GM12891 (cell line): ENCODE measurements around the gene AVEN.

Source experiments
- DNase-seq: peaks from one replicate; pipeline ENCODE4 v3.0.0; 2011; ENCODE audit warnings: low spot score; ENCODE audit not compliant: insufficient read length
- FAIRE-seq: peaks from 2 replicates; lab custom pipeline; 2011; peaks lifted over from hg19 to GRCh38; lab: Jason Lieb, UNC
- PAX5 ChIP-seq: IDR thresholded peaks from 2 replicates; pipeline ENCODE4 v1.6.1; 2011; ENCODE audit warnings: low read length, moderate library complexity, mild to moderate bottlenecking; ENCODE audit not compliant: insufficient read depth, severe bottlenecking
- POLR2A ChIP-seq: IDR thresholded peaks from 2 replicates; pipeline ENCODE4 v1.6.1; 2011; ENCODE audit warnings: low read depth, low read length, control low read depth
- POLR2AphosphoS5 ChIP-seq: IDR thresholded peaks from 2 replicates; pipeline ENCODE4 v1.6.1; 2011; ENCODE audit warnings: low read depth, low read length, control low read depth
- POU2F2 ChIP-seq: IDR thresholded peaks from 2 replicates; pipeline ENCODE4 v1.6.1; 2011; ENCODE audit warnings: low read depth, mild to moderate bottlenecking, control low read depth, low read length, moderate library complexity
- SPI1 ChIP-seq: IDR thresholded peaks from 2 replicates; pipeline ENCODE4 v1.6.1; 2011; ENCODE audit warnings: low read depth, low read length, control low read depth
- TAF1 ChIP-seq: IDR thresholded peaks from 2 replicates; pipeline ENCODE4 v1.6.1; 2011; ENCODE audit warnings: low read depth, low read length, control low read depth

The AVEN gene

DNA sequence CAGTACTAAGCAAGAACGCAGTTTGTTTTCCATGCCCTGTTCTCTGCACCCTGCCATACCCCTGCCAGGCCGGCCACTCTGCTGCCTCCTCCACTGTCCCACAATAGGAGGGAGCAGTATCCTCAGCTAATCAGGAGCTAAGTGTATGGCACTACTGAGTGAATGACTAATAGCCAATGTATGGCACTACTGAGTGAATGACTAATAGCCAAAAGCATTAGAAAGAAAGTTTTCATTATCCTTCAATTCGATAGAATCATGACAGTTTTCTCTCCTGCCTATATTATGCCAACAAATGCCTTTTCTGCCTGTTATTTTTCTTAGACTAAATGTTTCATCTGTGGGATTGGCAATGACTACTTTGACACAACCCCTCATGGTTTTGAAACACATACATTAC is 178.2 kb downstream of the AVEN start:
- TF ChIP-seq POLR2A (no peak), TAF1 (no peak), SPI1 (no peak), POU2F2 (no peak), PAX5 (no peak), POLR2AphosphoS5 (no peak)
- no peak for DNase-seq

DNA sequence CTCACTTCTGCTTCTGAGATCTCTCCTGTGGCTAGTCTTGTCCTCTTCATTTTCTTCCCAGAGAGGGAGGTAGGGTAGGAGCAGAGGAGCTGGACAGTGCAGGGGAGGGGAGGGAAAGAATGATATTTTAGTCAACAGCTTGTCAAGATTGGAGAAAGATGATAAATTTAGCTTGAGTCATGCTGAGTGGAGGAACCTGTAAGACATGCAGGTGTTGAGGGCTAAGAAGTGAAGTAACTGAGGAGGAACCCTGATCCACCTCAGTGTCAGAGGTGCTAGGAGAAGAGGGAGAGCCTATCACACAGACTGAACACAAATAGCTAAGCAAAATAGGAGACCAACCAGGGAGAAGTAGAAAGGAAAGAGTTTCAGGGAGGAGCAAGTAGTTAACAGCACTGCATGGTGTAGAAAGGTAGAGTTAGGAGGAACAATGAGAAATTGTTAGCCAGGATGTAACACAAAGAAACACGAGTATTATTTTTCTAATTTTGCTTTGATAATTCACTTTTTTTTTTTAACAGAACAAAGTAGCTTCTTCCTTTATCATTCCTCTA is 178.9 kb downstream of the AVEN start:
- FAIRE-seq (no peak), DNase-seq (no peak)
- no peak for TF ChIP-seq POLR2AphosphoS5
- TF ChIP-seq PAX5: no peak
- TF ChIP-seq POU2F2: no peak
- TF ChIP-seq SPI1: no peak
- no peak for TF ChIP-seq POLR2A
- no peak for TF ChIP-seq TAF1

More for the DNA sequence above, 178.2 kb downstream of the AVEN start:
- FAIRE-seq: no peak

DNA sequence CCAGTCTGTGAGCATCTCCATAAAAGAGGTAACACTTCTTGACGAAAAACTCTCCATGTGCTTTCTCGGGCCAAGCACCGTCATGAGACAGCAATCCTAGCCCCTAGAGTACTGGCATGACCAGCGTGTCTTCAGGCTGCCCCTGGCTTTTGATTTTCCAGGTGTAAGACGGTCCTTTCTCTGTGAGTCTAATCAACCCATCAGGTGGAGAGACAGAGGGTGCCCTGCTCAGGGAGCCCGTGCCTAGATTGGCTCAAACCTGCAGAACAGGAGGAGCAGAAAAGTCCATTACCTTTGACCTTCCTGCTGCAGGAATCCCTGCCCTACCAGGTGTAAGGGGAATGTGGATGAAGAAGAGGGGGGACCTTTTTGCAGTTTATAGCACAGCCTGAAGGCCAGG is 180.2 kb downstream of the AVEN start:
- DNase-seq (no peak), FAIRE-seq (no peak)

DNA sequence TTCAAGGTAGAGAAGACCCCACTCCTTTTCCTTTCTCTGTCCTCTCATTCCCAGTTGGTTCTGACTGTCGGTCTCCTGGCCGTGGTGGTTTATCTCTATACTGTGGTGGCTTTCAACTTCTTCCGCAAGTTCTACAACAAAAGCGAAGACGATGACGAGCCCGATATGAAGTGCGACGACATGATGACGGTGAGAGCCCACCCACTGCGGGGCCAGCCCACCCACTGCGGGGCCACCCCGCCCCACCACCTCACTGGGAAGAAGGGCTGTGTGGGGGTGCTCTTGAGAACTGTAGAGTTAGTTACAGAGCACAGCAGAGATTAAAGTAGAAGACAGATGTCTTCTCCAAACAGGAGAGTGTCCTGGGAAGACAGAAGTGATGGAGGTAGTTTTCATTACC is 181.3 kb downstream of the AVEN start:
- TF ChIP-seq PAX5 (no peak), TAF1 (no peak), POLR2A (no peak), POU2F2 (no peak), SPI1 (no peak), POLR2AphosphoS5 (no peak)
- no peak for FAIRE-seq
- no peak for DNase-seq

More for the DNA sequence above, 180.2 kb downstream of the AVEN start:
- TF ChIP-seq PAX5: no peak
- TF ChIP-seq POU2F2: no peak
- no peak for TF ChIP-seq SPI1
- TF ChIP-seq POLR2AphosphoS5: no peak
- TF ChIP-seq POLR2A: no peak

DNA sequence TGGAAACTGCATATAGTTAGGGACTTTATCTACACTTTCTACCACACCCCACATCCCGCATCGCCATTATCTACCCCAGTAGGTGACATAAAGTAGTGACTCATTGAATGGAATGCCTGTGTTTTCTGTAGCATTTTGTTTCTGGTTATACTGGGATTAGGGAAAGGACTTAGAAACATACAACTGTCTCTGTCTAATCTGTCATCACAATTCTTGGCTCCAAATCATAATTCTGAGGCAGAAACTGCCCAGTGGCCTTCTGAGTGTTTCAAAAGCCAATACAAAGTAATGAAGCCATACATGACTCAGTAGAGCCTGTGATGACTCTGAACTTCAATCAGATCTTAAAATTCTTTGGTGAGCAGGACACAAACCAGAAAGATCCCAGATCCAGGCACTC is 186.4 kb downstream of the AVEN start:
- DNase-seq (no peak), FAIRE-seq (no peak)
- TF ChIP-seq POLR2AphosphoS5: no peak
- no peak for TF ChIP-seq SPI1
- TF ChIP-seq POLR2A: no peak
- no peak for TF ChIP-seq PAX5
- no peak for TF ChIP-seq POU2F2
- TF ChIP-seq TAF1: no peak

DNA sequence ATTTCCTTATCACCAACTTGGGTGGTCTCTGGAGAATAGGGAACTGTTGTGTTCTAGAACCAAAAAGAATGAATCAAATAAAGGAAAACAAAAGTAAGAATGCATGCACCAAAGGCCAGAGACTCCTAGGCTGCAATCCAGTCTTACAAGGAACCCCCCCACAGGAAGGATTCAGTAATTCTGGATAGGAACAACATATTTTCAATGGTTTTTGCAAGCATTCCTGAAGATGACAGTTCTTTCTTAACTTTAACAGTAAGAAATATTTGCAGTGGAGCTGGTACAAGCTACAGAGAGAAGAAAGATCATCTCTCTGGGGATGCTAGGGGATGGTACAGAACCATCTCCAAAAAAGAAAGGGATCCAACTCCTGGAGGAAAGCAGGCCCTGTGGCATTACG is 186.9 kb downstream of the AVEN start:
- no peak for TF ChIP-seq SPI1
- TF ChIP-seq TAF1: no peak
- TF ChIP-seq POLR2AphosphoS5: no peak
- no peak for TF ChIP-seq POU2F2
- TF ChIP-seq PAX5: no peak
- no peak for TF ChIP-seq POLR2A
- FAIRE-seq (no peak), DNase-seq (no peak)

DNA sequence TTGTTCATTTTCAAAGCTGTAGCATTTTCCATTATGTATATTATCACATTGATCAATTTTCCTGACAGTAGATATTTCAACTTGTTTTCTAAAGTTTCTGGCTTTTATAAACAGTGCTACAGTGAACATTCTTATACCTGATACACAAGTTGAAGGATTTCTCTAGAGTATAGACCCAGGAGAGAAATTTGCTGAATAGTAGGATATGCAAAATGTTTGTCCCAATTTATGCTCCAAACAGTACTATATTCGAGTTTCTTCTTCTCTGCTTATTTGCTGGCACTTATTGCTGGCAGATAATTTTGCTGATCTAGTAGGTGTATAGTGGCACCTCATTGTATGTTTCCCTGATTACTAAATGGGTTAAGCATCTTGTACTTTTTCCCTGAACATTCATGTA is 187.9 kb downstream of the AVEN start:
- TF ChIP-seq POLR2A (no peak), PAX5 (no peak), TAF1 (no peak), POU2F2 (no peak), SPI1 (no peak), POLR2AphosphoS5 (no peak)
- no peak for FAIRE-seq

DNA sequence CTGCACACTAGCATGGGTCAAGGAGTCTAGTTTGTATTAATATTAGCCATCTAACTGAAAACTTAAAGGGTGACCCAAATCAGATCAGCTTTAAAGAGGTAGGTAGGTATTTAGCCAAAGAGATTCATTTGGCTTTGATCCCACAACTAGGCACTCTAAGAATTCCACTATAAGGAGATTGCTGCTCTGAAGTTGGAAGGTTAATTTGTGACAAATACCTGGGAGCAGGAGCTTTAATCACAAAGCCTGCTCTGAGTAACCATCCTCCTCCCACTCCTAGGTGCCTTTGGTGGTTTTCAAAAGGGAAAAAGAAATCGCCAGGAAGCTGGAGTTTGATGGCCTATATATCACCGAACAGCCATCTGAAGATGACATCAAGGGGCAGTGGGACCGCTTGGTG is 191.0 kb downstream of the AVEN start:
- FAIRE-seq (no peak), DNase-seq (no peak)
- TF ChIP-seq TAF1: no peak
- TF ChIP-seq POLR2AphosphoS5: no peak

More for the DNA sequence above, 187.9 kb downstream of the AVEN start:
- DNase-seq: no peak

DNA sequence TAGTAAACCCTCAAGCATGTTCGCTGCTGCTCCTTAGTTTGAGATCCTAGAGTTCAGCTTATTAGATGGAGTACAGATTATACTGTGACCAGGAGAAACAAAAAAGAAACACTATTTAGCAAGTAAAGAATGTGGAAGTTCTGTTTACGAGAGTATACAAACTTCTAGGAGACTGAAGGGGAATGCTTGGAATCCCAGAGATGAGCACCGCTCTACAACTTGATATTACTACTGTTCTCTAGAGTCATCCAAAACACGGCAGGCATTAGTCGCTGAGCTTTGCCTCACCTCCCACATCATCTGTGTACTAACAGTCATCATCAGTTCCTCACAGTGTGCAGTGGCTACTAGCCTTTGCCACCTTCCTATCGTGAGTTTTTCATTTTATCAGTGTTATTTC is 192.1 kb downstream of the AVEN start:
- TF ChIP-seq PAX5 (no peak), POLR2AphosphoS5 (no peak), TAF1 (no peak), SPI1 (no peak), POU2F2 (no peak), POLR2A (no peak)
- DNase-seq (no peak), FAIRE-seq (no peak)

DNA sequence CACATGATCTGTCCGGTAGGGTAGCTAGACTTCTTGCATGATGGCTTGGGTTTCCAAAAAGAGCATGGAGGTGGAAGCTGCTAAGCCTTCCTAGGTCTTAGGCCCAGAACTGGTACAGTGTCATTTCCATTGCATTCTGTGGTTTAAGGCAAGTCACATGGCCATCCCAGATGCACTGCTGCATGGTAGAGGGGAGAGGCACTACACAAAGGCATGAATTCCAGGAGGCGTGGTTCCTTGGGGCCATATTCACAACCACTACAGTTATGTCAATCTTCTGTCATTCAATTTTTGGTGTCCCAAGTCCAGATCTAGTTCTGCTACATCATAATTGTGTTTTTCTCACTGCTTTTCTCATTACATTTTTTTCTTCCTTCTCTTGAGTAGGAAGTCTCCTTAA is 192.9 kb downstream of the AVEN start:
- FAIRE-seq (no peak), DNase-seq (no peak)
- no peak for TF ChIP-seq SPI1
- TF ChIP-seq POU2F2: no peak
- no peak for TF ChIP-seq PAX5
- TF ChIP-seq POLR2A: no peak
- TF ChIP-seq TAF1: no peak
- no peak for TF ChIP-seq POLR2AphosphoS5
